Mammary epithelial cell (primary cell): ENCODE measurements around the gene TPH1.

Experiments
- CTCF ChIP-seq, 2 donors: IDR thresholded peaks in 1 of 2; conservative IDR thresholded peaks in 1 of 2; 2 replicates each; pipeline ENCODE4 v1.5.1; 2011 to 2012; ENCODE audit warnings: inconsistent platforms in 2 of 2, low read length in 2 of 2, mild to moderate bottlenecking in 2 of 2, control low read depth in 1 of 2, low read depth in 1 of 2; ENCODE audit not compliant: insufficient read depth in 1 of 2; ENCODE audit errors: extremely low read depth in 1 of 2
- EZH2 ChIP-seq: IDR thresholded peaks from 2 replicates; pipeline ENCODE4 v1.6.1; 2012; ENCODE audit warnings: low read length, inconsistent platforms, borderline replicate concordance

- TF ChIP-seq CTCF (conservative IDR thresholded peaks at IDR 0.05 in 1 of 2, IDR thresholded peaks at IDR 0.05 in 1 of 2; ENCODE audit: extremely low read depth in 1 of 2, insufficient read depth in 1 of 2, low read depth in 1 of 2, low read length in 2 of 2) (no peak), EZH2 (no peak)
These were observed 29.3 kb downstream of the TPH1 start for GRCh38 chr11:18016789-18017188.
